OCI-LY7 (cell line): ENCODE results near the gene NCAM2. TPM values are rescaled to one million over a fixed set of nuclear protein-coding genes. Genes with fewer than 3 reads are reported as not detected.

Experiments
- BruUV-seq: library from RNA; stranded (reverse); fragments of 400-500 nt; replicated peaks from 2 replicates; lab custom pipeline; 2021; lab: Mats Ljungman, UMichigan
- CTCF ChIA-PET: fragments of 300-600 bp; sonication (Branson Sonifier 250); formaldehyde crosslinking; loops from one replicate; lab custom pipeline; 2022; ENCODE audit warnings: antibody characterized with exemption; ENCODE audit not compliant: unreplicated experiment; lab: Charles Lee
- POLR2A ChIA-PET: fragments of 300-600 bp; sonication (Branson Sonifier 250); formaldehyde crosslinking; loops from one replicate; lab custom pipeline; 2022; ENCODE audit warnings: antibody characterized with exemption; lab: Charles Lee
- DNase-seq: peaks from one replicate; pipeline ENCODE4 v3.0.0-alpha.2; 2015; ENCODE audit warnings: low spot score
- H2AFZ ChIP-seq: fragments of 200-600 bp; sonication (generic), shearing (Covaris generic); 2 replicates; pipeline ENCODE4 v1.6.1; 2014; ENCODE audit warnings: mild to moderate bottlenecking, antibody characterized with exemption, low read length, moderate library complexity
- H3K27ac ChIP-seq: fragments of 200-600 bp; sonication (generic); 2 replicates; pipeline ENCODE4 v1.5.1; 2014; ENCODE audit warnings: mixed run types, low read depth, mild to moderate bottlenecking, moderate library complexity, low read length, inconsistent platforms; ENCODE audit not compliant: poor library complexity, severe bottlenecking
- H3K36me3 ChIP-seq: fragments of 200-600 bp; sonication (generic); 2 replicates; pipeline ENCODE4 v1.6.1; 2014; ENCODE audit warnings: mild to moderate bottlenecking, antibody characterized with exemption, low read length, moderate library complexity, mixed read lengths; ENCODE audit not compliant: insufficient read depth
- H3K4me1 ChIP-seq: fragments of 200-600 bp; sonication (generic); 2 replicates; pipeline ENCODE4 v1.5.1; 2014; ENCODE audit warnings: mild to moderate bottlenecking, low read length; ENCODE audit not compliant: insufficient read depth, poor library complexity, severe bottlenecking
- H3K4me2 ChIP-seq: fragments of 200-600 bp; sonication (generic); 2 replicates; pipeline ENCODE4 v1.6.1; 2014; ENCODE audit warnings: mild to moderate bottlenecking, low read length
- H3K4me3 ChIP-seq: fragments of 200-600 bp; sonication (generic); 2 replicates; pipeline ENCODE4 v1.5.1; 2014; ENCODE audit warnings: mild to moderate bottlenecking, low read depth, low read length; ENCODE audit not compliant: poor library complexity, severe bottlenecking
- H3K79me2 ChIP-seq: fragments of 200-600 bp; sonication (generic); 2 replicates; pipeline ENCODE4 v1.6.1; 2016; ENCODE audit warnings: low read depth, mild to moderate bottlenecking, low read length, moderate library complexity, mixed read lengths; ENCODE audit not compliant: insufficient read depth
- H3K9me2 ChIP-seq: fragments of 200-600 bp; sonication (generic); 2 replicates; pipeline ENCODE4 v1.6.1; 2016; ENCODE audit warnings: mild to moderate bottlenecking, low read length, mixed read lengths; ENCODE audit not compliant: insufficient read depth
- H3K9me3 ChIP-seq: fragments of 200-600 bp; sonication (generic); 2 replicates; pipeline ENCODE4 v1.6.1; 2014; ENCODE audit warnings: mild to moderate bottlenecking, mixed run types, low read length, mixed read lengths
- H4K20me1 ChIP-seq: fragments of 200-600 bp; sonication (generic); 2 replicates; pipeline ENCODE4 v1.6.1; 2014; ENCODE audit warnings: mild to moderate bottlenecking, antibody characterized with exemption, low read length, moderate library complexity, mixed read lengths; ENCODE audit not compliant: insufficient read depth
- CTCF ChIP-seq: fragments of 200-600 bp; sonication (generic); conservative IDR thresholded peaks from 2 replicates; pipeline ENCODE4 v1.5.1; 2014; ENCODE audit warnings: mild to moderate bottlenecking, antibody characterized with exemption, low read length, moderate library complexity, mixed read lengths
- EZH2phosphoT487 ChIP-seq: fragments of 200-600 bp; sonication (generic); IDR thresholded peaks from 2 replicates; pipeline ENCODE4 v1.6.1; 2018; ENCODE audit warnings: low read depth, borderline replicate concordance, mild to moderate bottlenecking, mixed run types, antibody characterized with exemption, low read length, moderate library complexity, mixed read lengths
- intact Hi-C: fragments of 100-400 bp; cut with micrococcal nuclease; formaldehyde crosslinking; loops from one replicate; pipeline ENCODE4 v1.10.0; 2022; ENCODE audit not compliant: unreplicated experiment
- total RNA-seq, 2 experiments: library from RNA; depleted of rRNA in 1 of 2; stranded (reverse); fragments of >200 nt in 1 of 2; shearing (Covaris generic) in 1 of 2; gene quantifications; 2 replicates each; pipeline ENCODE4 v1.2.3, GENCODE V29; 2014 to 2022

NCAM2 gene
- total RNA-seq, 2 experiments from 2014 or later = not detected

- ChIA-PET CTCF (no interaction called here), POLR2A (no interaction called here)
- Histone ChIP-seq H3K4me3 (no peak overlapping the region), H4K20me1 (no peaks in the 10 kb centered on the region), H3K4me2 (no peak overlapping the region), H3K9me3 (0 out of 2 replicates have a peak, but pooled peaks cover 14% of the 10 kb centered on the region), H3K4me1 (no peaks in the 10 kb centered on the region), H3K36me3 (no peaks in the 10 kb centered on the region), H3K9me2 (no peaks in the 10 kb centered on the region), H3K27ac (no peak overlapping the region), H3K79me2 (no peaks in the 10 kb centered on the region), H2AFZ (no peak overlapping the region)
- BruUV-seq = no TSS peak
- TF ChIP-seq CTCF (no peak), EZH2phosphoT487 (no peak)
- intact Hi-C loops = no loop called here
- DNase-seq = no peak
These were observed 202.1 kb downstream of the NCAM2 start for GRCh38 chr21:21200103-21200938.

GRCh38 chr21:21200939-21201615 lies 202.9 kb downstream of the NCAM2 start:
- Histone ChIP-seq H3K27ac (no peak overlapping the region), H3K36me3 (no peaks in the 10 kb centered on the region), H3K4me2 (no peak overlapping the region), H3K9me3 (0 out of 2 replicates have a peak, but pooled peaks cover 18% of the 10 kb centered on the region), H3K9me2 (no peaks in the 10 kb centered on the region), H3K79me2 (no peaks in the 10 kb centered on the region), H4K20me1 (no peaks in the 10 kb centered on the region), H3K4me3 (no peak overlapping the region), H2AFZ (no peak overlapping the region), H3K4me1 (no peaks in the 10 kb centered on the region)
- intact Hi-C loops = no loop called here
- CTCF ChIA-PET = no interaction called here
- BruUV-seq = no TSS peak
- TF ChIP-seq EZH2phosphoT487 = no peak
- no peak for TF ChIP-seq CTCF
- no peak for DNase-seq
- POLR2A ChIA-PET = interaction anchor here (0.5 to 0.6 kb wide), 2 partner anchors 428 to 579 kb away, joined by 3 to 4 read pairs; no protein-coding TSS in a partner anchor
